Measurements from ENCODE around the gene DNAJB5.

- TF ChIP-seq YY1 (IDR thresholded peaks at IDR 0.05; ENCODE audit: insufficient read depth, insufficient read length) (no peak), ZNF274 (IDR thresholded peaks at IDR 0.05; ENCODE audit: low read depth, low read length) (no peak)
These were observed 1.5 kb downstream of the DNAJB5 start for GRCh38 chr9:34990908-34991606.
